ENCODE results near the gene TIMM21. TPM values are rescaled to one million over a fixed set of nuclear protein-coding genes. Genes with fewer than 3 reads are reported as not detected.
A peak's percentile ranks its signal among the peaks of the same experiment; 100 is the strongest.

TIMM21 gene
- total RNA-seq = 105 TPM
- long read RNA-seq, transcript TIMM21-201 (6 exons, 3,095 nt) = major isoform, 106 of 144 reads
- long read RNA-seq, partial matches to known transcripts = 26 of 144 reads
- long read RNA-seq, other reads (novel, unspliced or antisense) = 11 of 144 reads

- intact Hi-C loops (cut with DNase I) = loop anchor here (2.0 kb wide), 1 partner anchor 349 kb away; the partner anchor contains the start of gene CNDP2
- peak; percentile 97 for DNase-seq (ENCODE audit: low spot score)
Measured at GRCh38 chr18:74147779-74148542, at the start of gene TIMM21, which contains the start of gene FBXO15. TIMM21 (plus strand) TSS chr18:74148523; CDS start chr18:74148809, 286 bp downstream. FBXO15 (minus strand) TSS chr18:74147834; CDS start chr18:74147785, 49 bp downstream.

GRCh38 chr18:74108460-74108859 lies 39.9 kb upstream of the TIMM21 start:
- intact Hi-C loops (cut with DNase I) = no loop called here
- DNase-seq (ENCODE audit: low spot score) = no peak

- no peak for DNase-seq (ENCODE audit: low spot score)
- intact Hi-C loops (cut with DNase I) = no loop called here
Measured at GRCh38 chr18:74110149-74110548, 38.2 kb upstream of the TIMM21 start.

GRCh38 chr18:74110976-74111375 lies 37.3 kb upstream of the TIMM21 start:
- intact Hi-C loops (cut with DNase I) = no loop called here
- DNase-seq (ENCODE audit: low spot score) = no peak

GRCh38 chr18:74113711-74114110 lies 34.6 kb upstream of the TIMM21 start:
- intact Hi-C loops (cut with DNase I) = no loop called here
- DNase-seq (ENCODE audit: low spot score) = no peak

GRCh38 chr18:74114116-74114515 lies 34.2 kb upstream of the TIMM21 start:
- DNase-seq (ENCODE audit: low spot score) = no peak
- intact Hi-C loops (cut with DNase I) = no loop called here

- intact Hi-C loops (cut with DNase I) = no loop called here
- no peak for DNase-seq (ENCODE audit: low spot score)
Measured at GRCh38 chr18:74115046-74115445, 33.3 kb upstream of the TIMM21 start.

GRCh38 chr18:74116633-74117554 lies 31.4 kb upstream of the TIMM21 start:
- intact Hi-C loops (cut with DNase I) = no loop called here
- DNase-seq (ENCODE audit: low spot score) = no peak

GRCh38 chr18:74123200-74123599 lies 25.1 kb upstream of the TIMM21 start:
- intact Hi-C loops (cut with DNase I) = no loop called here
- DNase-seq (ENCODE audit: low spot score) = no peak

GRCh38 chr18:74124642-74125041 lies 23.7 kb upstream of the TIMM21 start:
- intact Hi-C loops (cut with DNase I) = no loop called here
- DNase-seq (ENCODE audit: low spot score) = no peak

- intact Hi-C loops (cut with DNase I) = no loop called here
- no peak for DNase-seq (ENCODE audit: low spot score)
Measured at GRCh38 chr18:74126684-74127655, 21.4 kb upstream of the TIMM21 start.

- no peak for DNase-seq (ENCODE audit: low spot score)
- intact Hi-C loops (cut with DNase I) = no loop called here
Measured at GRCh38 chr18:74128159-74128558, 20.2 kb upstream of the TIMM21 start.

- DNase-seq (ENCODE audit: low spot score) = no peak
- intact Hi-C loops (cut with DNase I) = no loop called here
Measured at GRCh38 chr18:74131124-74131523, 17.2 kb upstream of the TIMM21 start.

- no peak for DNase-seq (ENCODE audit: low spot score)
- intact Hi-C loops (cut with DNase I) = no loop called here
Measured at GRCh38 chr18:74132201-74132600, 16.1 kb upstream of the TIMM21 start.

GRCh38 chr18:74137920-74138538 lies 10.3 kb upstream of the TIMM21 start:
- intact Hi-C loops (cut with DNase I) = no loop called here
- no peak for DNase-seq (ENCODE audit: low spot score)

GRCh38 chr18:74139411-74139810 lies 8.9 kb upstream of the TIMM21 start:
- DNase-seq (ENCODE audit: low spot score) = no peak
- intact Hi-C loops (cut with DNase I) = no loop called here

- DNase-seq (ENCODE audit: low spot score) = no peak
- intact Hi-C loops (cut with DNase I) = no loop called here
Measured at GRCh38 chr18:74139888-74140287, 8.4 kb upstream of the TIMM21 start.

GRCh38 chr18:74140582-74140981 lies 7.7 kb upstream of the TIMM21 start:
- DNase-seq (ENCODE audit: low spot score) = no peak
- intact Hi-C loops (cut with DNase I) = no loop called here

GRCh38 chr18:74141667-74142066 lies 6.7 kb upstream of the TIMM21 start:
- intact Hi-C loops (cut with DNase I) = no loop called here
- no peak for DNase-seq (ENCODE audit: low spot score)

Data from cardiac septum (tissue), 1 donor.